GM19099 (cell line): ENCODE data around the gene NECAB2.

Experiments
- POLR2A ChIP-seq: IDR thresholded peaks from 3 replicates; pipeline ENCODE4 v1.6.1; 2011; ENCODE audit warnings: low read depth; ENCODE audit not compliant: insufficient read length; ENCODE audit errors: extremely low read depth

NECAB2 gene

DNA sequence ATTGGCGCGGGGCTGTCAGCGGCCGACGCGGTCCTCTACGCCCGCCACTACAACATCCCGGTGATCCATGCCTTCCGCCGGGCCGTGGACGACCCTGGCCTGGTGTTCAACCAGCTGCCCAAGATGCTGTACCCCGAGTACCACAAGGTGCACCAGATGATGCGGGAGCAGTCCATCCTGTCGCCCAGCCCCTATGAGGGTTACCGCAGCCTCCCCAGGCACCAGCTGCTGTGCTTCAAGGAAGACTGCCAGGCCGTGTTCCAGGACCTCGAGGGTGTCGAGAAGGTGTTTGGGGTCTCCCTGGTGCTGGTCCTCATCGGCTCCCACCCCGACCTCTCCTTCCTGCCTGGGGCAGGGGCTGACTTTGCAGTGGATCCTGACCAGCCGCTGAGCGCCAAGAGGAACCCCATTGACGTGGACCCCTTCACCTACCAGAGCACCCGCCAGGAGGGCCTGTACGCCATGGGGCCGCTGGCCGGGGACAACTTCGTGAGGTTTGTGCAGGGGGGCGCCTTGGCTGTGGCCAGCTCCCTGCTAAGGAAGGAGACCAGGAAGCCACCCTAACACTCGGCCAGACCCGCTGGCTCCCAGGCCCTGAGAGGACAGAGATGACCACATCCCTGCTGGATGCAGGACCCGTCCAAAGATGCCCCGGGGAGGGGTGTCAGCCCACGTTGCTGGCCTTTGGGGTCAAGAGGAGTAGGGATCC lies 2.4 kb upstream of the NECAB2 start:
- TF ChIP-seq POLR2A = no peak

- no peak for TF ChIP-seq POLR2A
Observed at GRCh38 chr16:83966153-83966696, 1.8 kb upstream of the NECAB2 start.

- TF ChIP-seq POLR2A = no peak
Observed at GRCh38 chr16:83967091-83967490, 953 bp upstream of the NECAB2 start.

DNA sequence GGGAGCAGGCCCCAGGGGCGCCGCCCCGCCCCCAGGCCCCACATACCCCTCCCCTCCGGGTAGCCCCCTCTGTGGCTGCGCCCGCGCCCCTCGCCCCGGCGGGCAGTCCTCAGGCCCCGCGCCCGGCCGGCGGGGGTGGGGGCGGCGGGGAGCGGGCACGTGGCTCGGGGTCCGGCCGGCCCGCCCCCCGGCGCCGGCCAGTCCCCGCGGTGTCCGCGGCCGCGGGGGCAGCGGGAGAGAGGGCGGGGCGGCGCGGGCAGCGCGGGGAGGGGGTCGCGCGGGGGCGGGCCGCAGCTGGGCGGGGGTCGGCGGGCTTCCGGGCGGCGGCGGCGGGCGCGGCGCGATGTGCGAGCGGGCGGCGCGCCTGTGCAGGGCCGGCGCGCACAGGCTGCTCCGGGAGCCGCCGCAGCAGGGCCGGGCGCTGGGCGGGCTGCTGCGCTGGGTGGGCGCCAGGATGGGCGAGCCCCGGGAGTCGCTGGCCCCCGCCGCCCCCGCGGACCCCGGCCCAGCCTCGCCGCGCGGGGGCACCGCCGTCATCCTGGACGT lies 335 bp downstream of the NECAB2 start:
- no peak for TF ChIP-seq POLR2A

GRCh38 chr16:83968891-83969649 lies 1.0 kb downstream of the NECAB2 start:
- no peak for TF ChIP-seq POLR2A

GRCh38 chr16:83969771-83970429 lies 1.9 kb downstream of the NECAB2 start:
- TF ChIP-seq POLR2A = no peak

DNA sequence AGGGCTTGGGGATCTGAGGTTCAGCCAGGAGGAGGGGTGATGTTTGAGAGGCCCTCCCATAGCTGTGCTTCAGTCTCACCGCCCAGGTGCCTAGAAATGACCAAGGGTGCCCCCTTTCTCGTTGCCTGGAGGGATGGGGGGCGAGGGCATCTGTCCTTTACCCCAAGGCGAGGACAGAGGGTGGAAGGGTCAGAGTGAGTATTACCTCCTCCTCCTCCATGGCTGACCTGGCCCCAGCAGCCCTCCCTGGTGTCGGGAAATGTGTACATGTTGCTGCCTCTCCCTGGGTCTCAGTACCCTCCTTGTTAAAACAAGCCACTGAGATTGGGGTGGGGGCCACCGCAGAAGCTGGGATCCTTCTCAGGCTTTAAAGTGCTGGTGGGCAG lies 2.4 kb downstream of the NECAB2 start:
- TF ChIP-seq POLR2A = no peak

DNA sequence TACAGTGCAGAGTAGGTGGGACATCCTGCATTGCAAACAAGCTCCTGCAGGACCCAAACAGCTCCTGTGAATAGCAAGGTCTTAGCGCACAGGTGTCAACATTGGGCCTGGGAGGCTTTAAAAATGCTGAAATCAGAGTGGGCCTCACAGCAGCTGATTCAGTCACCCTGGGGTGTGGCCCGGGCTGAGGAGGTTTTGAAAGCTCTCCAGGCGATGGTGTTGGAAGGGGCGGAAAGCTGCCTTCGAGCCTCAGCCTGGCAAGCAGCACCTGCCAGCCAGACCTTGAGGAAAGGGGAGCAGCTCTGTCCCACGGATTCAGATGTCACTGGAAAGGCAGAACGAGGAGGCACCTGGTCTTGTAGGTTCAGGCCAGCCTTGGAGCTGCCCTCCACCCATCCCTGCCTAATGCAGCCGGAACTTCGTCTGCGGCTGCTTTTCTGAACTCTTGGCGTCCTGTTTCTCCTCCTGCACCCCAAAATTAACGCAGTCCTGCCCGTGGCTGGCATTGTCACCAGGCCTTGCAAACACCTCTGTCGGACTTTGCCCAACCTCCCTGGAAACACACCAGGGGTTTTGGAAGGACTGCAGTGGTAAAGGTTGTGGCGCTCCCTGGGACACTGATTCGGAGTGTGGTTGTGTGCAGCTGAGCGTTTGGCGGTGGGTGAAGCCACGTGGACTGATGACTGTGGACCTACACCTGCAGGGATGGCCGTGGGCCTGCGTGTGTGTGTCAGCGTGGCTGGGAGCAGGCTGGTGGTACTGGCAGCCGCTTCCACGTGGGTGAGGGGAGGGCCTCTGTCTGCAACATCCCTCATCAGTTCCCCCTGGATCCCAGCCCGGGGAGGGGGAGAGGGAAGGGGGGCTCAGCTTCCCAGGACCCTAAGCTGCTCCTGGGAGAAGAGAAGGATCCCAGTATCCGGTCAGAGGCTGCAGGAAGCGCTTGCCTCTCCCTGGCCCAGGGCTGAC lies 3.4 kb downstream of the NECAB2 start:
- no peak for TF ChIP-seq POLR2A

DNA sequence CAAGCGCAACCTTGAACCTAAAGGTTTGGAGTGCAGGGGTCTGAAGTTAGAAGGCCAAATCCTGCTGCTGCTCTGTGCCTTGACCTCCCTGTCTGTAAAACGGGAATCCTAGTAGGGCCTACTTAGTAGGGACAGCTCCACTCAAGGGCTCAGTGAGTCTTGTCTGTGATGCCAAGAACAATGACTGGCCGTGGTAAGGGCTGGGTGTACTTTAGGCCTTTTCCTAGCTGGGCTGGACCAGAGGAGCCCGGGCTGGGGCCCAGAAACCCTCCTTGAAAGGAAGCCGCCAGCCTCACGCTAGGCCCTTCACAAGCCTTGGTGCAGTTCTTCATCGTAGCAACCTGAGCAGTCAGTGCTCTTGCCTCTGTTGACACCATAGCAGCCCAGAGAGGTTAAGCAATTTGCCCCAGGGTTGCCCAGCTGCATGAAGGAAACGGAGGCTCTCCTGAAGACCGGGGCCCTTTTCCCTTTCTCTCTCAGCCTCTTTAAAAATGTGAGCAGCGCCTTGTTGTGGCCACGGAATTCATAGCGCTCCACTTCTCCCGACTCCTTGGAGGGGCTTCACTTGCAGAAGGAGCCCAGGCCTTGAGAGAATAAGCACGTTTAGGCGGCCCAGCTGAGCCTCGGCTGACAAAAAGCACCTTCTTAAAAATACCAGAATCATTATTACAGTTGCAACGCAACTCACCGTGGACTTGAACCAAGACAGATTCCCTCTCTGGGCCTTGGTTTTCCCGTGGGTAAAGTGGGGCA lies 4.4 kb downstream of the NECAB2 start:
- TF ChIP-seq POLR2A = no peak

GRCh38 chr16:83973077-83973476 lies 5.0 kb downstream of the NECAB2 start:
- no peak for TF ChIP-seq POLR2A

DNA sequence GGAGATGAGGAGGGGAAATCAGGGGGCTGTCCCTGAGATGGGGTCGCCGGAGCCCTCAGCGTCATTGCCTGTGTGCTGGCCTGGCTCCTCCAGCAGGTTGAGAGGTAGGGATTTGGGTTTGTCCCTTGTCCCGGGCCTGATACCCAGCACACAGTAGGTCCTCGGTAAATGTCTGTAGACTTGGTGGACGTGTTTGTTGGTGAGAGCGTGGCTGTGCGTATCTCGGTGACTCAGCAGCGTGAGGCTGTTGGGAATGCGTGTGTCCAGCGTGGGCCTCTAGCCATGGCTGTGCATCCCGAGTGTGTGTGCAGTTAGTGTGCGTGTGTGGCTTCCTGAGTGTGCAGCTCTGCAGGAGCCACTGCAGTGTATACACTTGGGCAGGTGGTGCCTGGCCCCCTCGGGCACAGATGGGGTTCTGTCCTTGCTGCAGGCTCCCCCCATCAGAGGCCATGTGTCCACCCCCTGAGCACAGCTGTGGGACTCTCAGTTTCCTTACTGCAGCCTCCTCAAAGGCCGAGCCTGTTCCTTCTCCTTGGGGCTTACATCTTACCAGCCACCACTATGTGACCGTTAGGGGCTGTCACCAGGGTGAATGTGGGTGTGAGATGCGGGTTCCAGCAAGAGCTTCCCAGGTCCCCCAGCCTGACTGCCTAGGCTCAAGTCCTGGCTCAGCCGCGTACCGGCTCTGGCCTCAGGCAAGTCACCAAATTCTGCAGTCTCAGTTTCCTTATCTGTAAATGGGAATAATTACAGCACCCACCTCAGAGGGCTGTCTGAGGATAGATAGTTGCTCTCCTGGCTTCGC lies 5.7 kb downstream of the NECAB2 start:
- no peak for TF ChIP-seq POLR2A

DNA sequence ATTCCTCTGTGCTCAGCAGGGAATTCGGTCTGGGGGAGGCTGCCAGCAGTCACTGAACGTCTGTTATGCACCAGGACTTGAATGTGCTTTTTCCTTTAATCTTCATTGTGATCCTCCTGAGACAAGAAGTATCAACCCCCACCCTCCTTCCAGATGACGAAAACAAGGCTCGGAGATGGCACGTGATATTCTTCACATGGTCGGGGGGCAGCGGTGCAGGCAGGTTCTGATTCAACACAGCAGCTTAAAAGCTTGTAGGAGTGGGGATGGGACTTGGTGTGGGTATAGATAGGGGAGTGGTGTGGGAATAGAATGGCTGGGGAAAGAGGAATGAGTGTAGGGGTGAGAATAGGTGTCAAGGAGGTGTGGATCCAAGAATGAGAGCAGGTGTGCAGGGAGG lies 6.4 kb downstream of the NECAB2 start:
- no peak for TF ChIP-seq POLR2A
